ENCODE data around the gene HOXA3.

DNA sequence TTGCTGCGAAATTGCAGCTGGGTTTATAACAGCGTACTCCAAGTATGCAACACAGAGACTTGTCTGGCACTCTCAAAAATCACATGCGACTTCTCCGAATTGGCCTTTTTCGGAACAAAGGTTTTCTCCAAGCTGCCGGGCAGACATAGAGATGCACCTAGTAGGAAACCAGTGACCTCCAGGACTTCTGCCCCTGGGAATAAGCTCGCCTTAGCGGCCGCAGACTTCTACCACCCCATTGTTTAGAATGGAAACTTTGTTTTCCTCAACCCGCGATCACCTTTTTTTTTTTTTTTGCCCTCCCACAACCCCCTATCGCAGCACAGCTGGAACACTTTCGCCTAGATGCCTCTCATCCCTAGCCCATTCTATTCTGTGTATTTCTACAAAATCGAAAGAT lies 26.6 kb upstream of the HOXA3 start:
- TF ChIP-seq, protein P1, sequence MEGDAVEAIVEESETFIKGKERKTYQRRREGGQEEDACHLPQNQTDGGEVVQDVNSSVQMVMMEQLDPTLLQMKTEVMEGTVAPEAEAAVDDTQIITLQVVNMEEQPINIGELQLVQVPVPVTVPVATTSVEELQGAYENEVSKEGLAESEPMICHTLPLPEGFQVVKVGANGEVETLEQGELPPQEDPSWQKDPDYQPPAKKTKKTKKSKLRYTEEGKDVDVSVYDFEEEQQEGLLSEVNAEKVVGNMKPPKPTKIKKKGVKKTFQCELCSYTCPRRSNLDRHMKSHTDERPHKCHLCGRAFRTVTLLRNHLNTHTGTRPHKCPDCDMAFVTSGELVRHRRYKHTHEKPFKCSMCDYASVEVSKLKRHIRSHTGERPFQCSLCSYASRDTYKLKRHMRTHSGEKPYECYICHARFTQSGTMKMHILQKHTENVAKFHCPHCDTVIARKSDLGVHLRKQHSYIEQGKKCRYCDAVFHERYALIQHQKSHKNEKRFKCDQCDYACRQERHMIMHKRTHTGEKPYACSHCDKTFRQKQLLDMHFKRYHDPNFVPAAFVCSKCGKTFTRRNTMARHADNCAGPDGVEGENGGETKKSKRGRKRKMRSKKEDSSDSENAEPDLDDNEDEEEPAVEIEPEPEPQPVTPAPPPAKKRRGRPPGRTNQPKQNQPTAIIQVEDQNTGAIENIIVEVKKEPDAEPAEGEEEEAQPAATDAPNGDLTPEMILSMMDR (IDR thresholded peaks at IDR 0.05): no peak
- TF ChIP-seq EP300 (IDR thresholded peaks at IDR 0.05) (no peak), MAX (IDR thresholded peaks at IDR 0.05) (no peak)
